Osteoblast (primary cell): Measurements from ENCODE around the gene PIGL. TPM values are rescaled to one million over a fixed set of nuclear protein-coding genes. Genes with fewer than 3 reads are reported as not detected.

Experiments used
- DNase-seq: peaks from one replicate; pipeline ENCODE4 v3.0.0; 2011; ENCODE audit warnings: low spot score, mixed read lengths; ENCODE audit not compliant: insufficient read length; ENCODE audit errors: missing footprints
- H2AFZ ChIP-seq: 2 replicates; pipeline ENCODE4 v1.6.0; 2011; ENCODE audit warnings: mild to moderate bottlenecking, low read length
- H3K27ac ChIP-seq: 2 replicates; pipeline ENCODE4 v1.5.1; 2011; ENCODE audit warnings: mild to moderate bottlenecking, low read depth, low read length, moderate library complexity
- H3K27me3 ChIP-seq: 2 replicates; pipeline ENCODE4 v1.6.0; 2012; ENCODE audit warnings: mild to moderate bottlenecking, control low read depth, inconsistent platforms, low read length, moderate library complexity; ENCODE audit not compliant: insufficient read depth
- H3K36me3 ChIP-seq: 2 replicates; pipeline ENCODE4 v1.5.1; 2011; ENCODE audit warnings: mild to moderate bottlenecking, low read length, control low read depth, moderate library complexity; ENCODE audit not compliant: insufficient read depth
- H3K4me1 ChIP-seq: 2 replicates; pipeline ENCODE4 v1.5.1; 2011; ENCODE audit warnings: mild to moderate bottlenecking, low read length, control low read depth, moderate library complexity; ENCODE audit not compliant: insufficient read depth
- H3K4me2 ChIP-seq: 2 replicates; pipeline ENCODE4 v1.6.0; 2011; ENCODE audit warnings: mild to moderate bottlenecking, low read length; ENCODE audit not compliant: insufficient read depth
- H3K4me3 ChIP-seq: fragments of 200-600 bp; sonication (generic); 3 replicates; pipeline ENCODE4 v1.5.1; 2012; ENCODE audit warnings: mild to moderate bottlenecking, low read length, inconsistent platforms; ENCODE audit not compliant: insufficient read depth
- H3K79me2 ChIP-seq: 2 replicates; pipeline ENCODE4 v1.6.0; 2012; ENCODE audit warnings: mild to moderate bottlenecking, low read length, control low read depth, inconsistent platforms; ENCODE audit not compliant: insufficient read depth
- H3K9me3 ChIP-seq: 2 replicates; pipeline ENCODE4 v1.5.1; 2011; ENCODE audit warnings: low read depth, low read length, control low read depth
- H4K20me1 ChIP-seq: 2 replicates; pipeline ENCODE4 v1.6.0; 2012; ENCODE audit warnings: mild to moderate bottlenecking, low read length, control low read depth; ENCODE audit not compliant: insufficient read depth
- CTCF ChIP-seq: IDR thresholded peaks from 2 replicates; pipeline ENCODE4 v1.5.1; 2011; ENCODE audit warnings: mild to moderate bottlenecking, low read depth, low read length, moderate library complexity; ENCODE audit errors: extremely low read depth
- total RNA-seq: library from RNA; depleted of rRNA; stranded (reverse); fragments of >200 nt; gene quantifications from 2 replicates; pipeline ENCODE4 v1.2.3, GENCODE V29; 2012

The PIGL gene
- total RNA-seq, 1 donor, result 23.5 TPM

GRCh38 chr17:16329519-16330271 lies 112.7 kb downstream of the PIGL start:
- H4K20me1 ChIP-seq, result no peaks in the 10 kb centered on the region
- H3K36me3 ChIP-seq, result peaks cover 7% of the 10 kb centered on the region
- no peaks in the 10 kb centered on the region for H3K9me3 ChIP-seq
- no peak overlapping the region for H3K27ac ChIP-seq
- DNase-seq, result peak; percentile 61
- peaks cover 11% of the 10 kb centered on the region for H3K4me1 ChIP-seq
- TF ChIP-seq CTCF, result no peak
- no peak overlapping the region for H2AFZ ChIP-seq
- H3K79me2 ChIP-seq, result no peaks in the 10 kb centered on the region
- peak overlapping the region; percentile 69 for H3K4me2 ChIP-seq
- H3K27me3 ChIP-seq, result no peaks in the 10 kb centered on the region
- H3K4me3 ChIP-seq, result peak overlapping the region; percentile 29

GRCh38 chr17:16338391-16338790 lies 121.4 kb downstream of the PIGL start:
- Histone ChIP-seq H3K36me3 (peaks cover 8% of the 10 kb centered on the region), H3K4me2 (no peak overlapping the region), H3K9me3 (no peaks in the 10 kb centered on the region), H3K4me3 (no peak overlapping the region), H3K4me1 (no peaks in the 10 kb centered on the region), H3K27ac (no peak overlapping the region), H3K79me2 (no peaks in the 10 kb centered on the region), H4K20me1 (no peaks in the 10 kb centered on the region), H2AFZ (no peak overlapping the region), H3K27me3 (no peaks in the 10 kb centered on the region)
- no peak for TF ChIP-seq CTCF
- no peak for DNase-seq

- DNase-seq, result no peak
- H3K4me3 ChIP-seq, result no peak overlapping the region
- H4K20me1 ChIP-seq, result no peaks in the 10 kb centered on the region
- no peak overlapping the region for H3K27ac ChIP-seq
- no peaks in the 10 kb centered on the region for H3K9me3 ChIP-seq
- no peaks in the 10 kb centered on the region for H3K79me2 ChIP-seq
- TF ChIP-seq CTCF, result no peak
- H3K36me3 ChIP-seq, result peaks cover 10% of the 10 kb centered on the region
- no peaks in the 10 kb centered on the region for H3K27me3 ChIP-seq
- no peak overlapping the region for H3K4me2 ChIP-seq
- no peak overlapping the region for H2AFZ ChIP-seq
- H3K4me1 ChIP-seq, result no peaks in the 10 kb centered on the region
These were observed 122.4 kb downstream of the PIGL start for GRCh38 chr17:16339402-16339801.

- H4K20me1 ChIP-seq, result no peaks in the 10 kb centered on the region
- no peaks in the 10 kb centered on the region for H3K79me2 ChIP-seq
- no peaks in the 10 kb centered on the region for H3K27me3 ChIP-seq
- no peak overlapping the region for H3K4me3 ChIP-seq
- H3K36me3 ChIP-seq, result peaks cover 12% of the 10 kb centered on the region
- H3K9me3 ChIP-seq, result no peaks in the 10 kb centered on the region
- H3K27ac ChIP-seq, result no peak overlapping the region
- no peak overlapping the region for H3K4me2 ChIP-seq
- no peak for DNase-seq
- H3K4me1 ChIP-seq, result no peaks in the 10 kb centered on the region
- no peak for TF ChIP-seq CTCF
- H2AFZ ChIP-seq, result no peak overlapping the region
These were observed 122.9 kb downstream of the PIGL start for GRCh38 chr17:16339959-16340358.
